Spleen (tissue), 7 donors: Measurements from ENCODE around the gene ARTN.

Experiments
- POLR2A ChIP-seq, 3 donors: fragments of 450-650 bp; IDR thresholded peaks; one replicate each; pipeline ENCODE4 v1.5.1; 2017; ENCODE audit warnings: antibody characterized with exemption in 3 of 3, mild to moderate bottlenecking in 1 of 3
- POLR2AphosphoS5 ChIP-seq, 3 donors: sonication (generic); formaldehyde crosslinking; IDR thresholded peaks; one replicate each; pipeline ENCODE4 v1.5.1; 2017; ENCODE audit warnings: antibody characterized with exemption in 3 of 3
- TF ChIP-seq, protein P1 (sequence below), 11 experiments: fragments of 200-600 bp in 7 of 11; fragments of 450-650 bp in 4 of 11; sonication (generic) in 4 of 11; IDR thresholded peaks in 8 of 11; conservative IDR thresholded peaks in 3 of 11; 1 replicate in 7 of 11; 2 replicates in 4 of 11; pipeline versions ENCODE4 v1.4.0 to v1.8.0; 2016 to 2021; ENCODE audit warnings: antibody characterized with exemption in 11 of 11, inconsistent platforms in 4 of 11, mild to moderate bottlenecking in 1 of 11
- donor health status: DM: no; HTN: no; CAD: no; lungs with moderate emphysema.
- donor health status: DM: no; HTN: no; CAD: no.
- donor health status: DM: no; HTN: no; CAD: no.

GRCh38 chr1:43983253-43983899 is 49.8 kb downstream of the ARTN start:
- TF ChIP-seq, protein P1, sequence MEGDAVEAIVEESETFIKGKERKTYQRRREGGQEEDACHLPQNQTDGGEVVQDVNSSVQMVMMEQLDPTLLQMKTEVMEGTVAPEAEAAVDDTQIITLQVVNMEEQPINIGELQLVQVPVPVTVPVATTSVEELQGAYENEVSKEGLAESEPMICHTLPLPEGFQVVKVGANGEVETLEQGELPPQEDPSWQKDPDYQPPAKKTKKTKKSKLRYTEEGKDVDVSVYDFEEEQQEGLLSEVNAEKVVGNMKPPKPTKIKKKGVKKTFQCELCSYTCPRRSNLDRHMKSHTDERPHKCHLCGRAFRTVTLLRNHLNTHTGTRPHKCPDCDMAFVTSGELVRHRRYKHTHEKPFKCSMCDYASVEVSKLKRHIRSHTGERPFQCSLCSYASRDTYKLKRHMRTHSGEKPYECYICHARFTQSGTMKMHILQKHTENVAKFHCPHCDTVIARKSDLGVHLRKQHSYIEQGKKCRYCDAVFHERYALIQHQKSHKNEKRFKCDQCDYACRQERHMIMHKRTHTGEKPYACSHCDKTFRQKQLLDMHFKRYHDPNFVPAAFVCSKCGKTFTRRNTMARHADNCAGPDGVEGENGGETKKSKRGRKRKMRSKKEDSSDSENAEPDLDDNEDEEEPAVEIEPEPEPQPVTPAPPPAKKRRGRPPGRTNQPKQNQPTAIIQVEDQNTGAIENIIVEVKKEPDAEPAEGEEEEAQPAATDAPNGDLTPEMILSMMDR (IDR thresholded peaks at IDR 0.05 in 8 of 11, conservative IDR thresholded peaks at IDR 0.05 in 3 of 11) = no peak
- no peak for TF ChIP-seq POLR2A (IDR thresholded peaks at IDR 0.05)
- no peak for TF ChIP-seq POLR2AphosphoS5 (IDR thresholded peaks at IDR 0.05)
